SK-N-MC (cell line): ENCODE data around the gene TLCD3A.

Experiments used
- DNase-seq: peaks from one replicate; pipeline ENCODE4 v3.0.0-alpha.2; 2011; ENCODE audit warnings: low read depth, low spot score
- H3K27ac ChIP-seq: fragments of 200-600 bp; sonication (generic); 2 replicates; pipeline ENCODE4 v1.5.1; 2016; ENCODE audit warnings: mixed run types
- H3K36me3 ChIP-seq: fragments of 200-600 bp; sonication (generic); 2 replicates; pipeline ENCODE4 v1.6.1; 2017; ENCODE audit warnings: antibody characterized with exemption, low read length, mixed read lengths; ENCODE audit not compliant: insufficient read depth
- H3K4me3 ChIP-seq: fragments of 200-600 bp; sonication (generic); 2 replicates; pipeline ENCODE4 v1.5.1; 2016
- H3K9ac ChIP-seq: fragments of 200-600 bp; sonication (generic); 2 replicates; pipeline ENCODE4 v1.8.0; 2017; ENCODE audit warnings: mixed run types, mixed read lengths; ENCODE audit not compliant: insufficient read length
- H3K9me3 ChIP-seq: fragments of 200-600 bp; sonication (generic); 2 replicates; pipeline ENCODE4 v1.6.1; 2017; ENCODE audit warnings: low read depth, mild to moderate bottlenecking, antibody characterized with exemption, low read length, moderate library complexity, mixed read lengths
- EZH2 ChIP-seq: fragments of 200-600 bp; sonication (generic); IDR thresholded peaks from one replicate; pipeline ENCODE4 v1.6.1; 2017; ENCODE audit warnings: antibody characterized with exemption
- FOXP2 ChIP-seq: optimal IDR thresholded peaks from 2 replicates; pipeline ENCODE3; 2011; ENCODE audit warnings: mild to moderate bottlenecking, moderate library complexity; ENCODE audit not compliant: insufficient read depth; ENCODE audit errors: extremely low read length, control extremely low read depth
- POLR2AphosphoS5 ChIP-seq: IDR thresholded peaks from 2 replicates; pipeline ENCODE4 v1.6.1; 2012; ENCODE audit warnings: mild to moderate bottlenecking, low read depth, low read length, borderline replicate concordance

The TLCD3A gene

GRCh38 chr17:703081-703875 is 29.1 kb upstream of the TLCD3A start:
- H3K4me3 ChIP-seq, result no peak overlapping the region
- no peak overlapping the region for H3K9ac ChIP-seq
- no peaks in the 10 kb centered on the region for H3K9me3 ChIP-seq
- no peaks in the 10 kb centered on the region; the same call in 1 of the 2 replicates for H3K36me3 ChIP-seq
- DNase-seq, result no peak
- H3K27ac ChIP-seq, result no peak overlapping the region
- no peak for TF ChIP-seq EZH2
- TF ChIP-seq POLR2AphosphoS5, result no peak
- no peak for TF ChIP-seq FOXP2

GRCh38 chr17:704111-704864 is 28.1 kb upstream of the TLCD3A start:
- no peak for DNase-seq
- no peak overlapping the region for H3K4me3 ChIP-seq
- H3K9me3 ChIP-seq, result no peaks in the 10 kb centered on the region
- peaks cover 5% of the 10 kb centered on the region for H3K36me3 ChIP-seq
- TF ChIP-seq EZH2 (no peak), POLR2AphosphoS5 (no peak), FOXP2 (no peak)
- H3K9ac ChIP-seq, result no peak overlapping the region
- no peak overlapping the region for H3K27ac ChIP-seq

GRCh38 chr17:705011-705410 is 27.4 kb upstream of the TLCD3A start:
- Histone ChIP-seq H3K36me3 (peaks cover 10% of the 10 kb centered on the region), H3K27ac (no peak overlapping the region), H3K9me3 (no peaks in the 10 kb centered on the region), H3K9ac (no peak overlapping the region), H3K4me3 (no peak overlapping the region)
- no peak for TF ChIP-seq FOXP2
- TF ChIP-seq EZH2, result no peak
- no peak for TF ChIP-seq POLR2AphosphoS5
- no peak for DNase-seq

- no peaks in the 10 kb centered on the region for H3K9me3 ChIP-seq
- no peak for TF ChIP-seq POLR2AphosphoS5
- no peak for TF ChIP-seq FOXP2
- H3K9ac ChIP-seq, result no peak overlapping the region
- DNase-seq, result no peak
- no peak overlapping the region for H3K27ac ChIP-seq
- H3K36me3 ChIP-seq, result peaks cover 10% of the 10 kb centered on the region
- H3K4me3 ChIP-seq, result no peak overlapping the region
These were observed 26.5 kb upstream of the TLCD3A start for GRCh38 chr17:705863-706262.

- peaks cover 10% of the 10 kb centered on the region for H3K36me3 ChIP-seq
- no peaks in the 10 kb centered on the region for H3K9me3 ChIP-seq
- no peak for TF ChIP-seq FOXP2
- no peak for TF ChIP-seq POLR2AphosphoS5
- H3K9ac ChIP-seq, result no peak overlapping the region
- H3K4me3 ChIP-seq, result no peak overlapping the region
- H3K27ac ChIP-seq, result no peak overlapping the region
- no peak for DNase-seq
These were observed 24.3 kb upstream of the TLCD3A start for GRCh38 chr17:708132-708531.

- Histone ChIP-seq H3K9ac (no peak overlapping the region), H3K4me3 (no peak overlapping the region), H3K9me3 (no peaks in the 10 kb centered on the region), H3K36me3 (no peaks in the 10 kb centered on the region), H3K27ac (no peak overlapping the region)
- TF ChIP-seq EZH2, result no peak
- no peak for TF ChIP-seq POLR2AphosphoS5
- no peak for TF ChIP-seq FOXP2
- DNase-seq, result no peak
These were observed 14.3 kb upstream of the TLCD3A start for GRCh38 chr17:718075-718474.

- H3K9ac ChIP-seq, result no peak overlapping the region
- DNase-seq, result no peak
- no peaks in the 10 kb centered on the region for H3K9me3 ChIP-seq
- H3K4me3 ChIP-seq, result no peak overlapping the region
- TF ChIP-seq FOXP2 (no peak), EZH2 (no peak), POLR2AphosphoS5 (no peak)
- no peak overlapping the region for H3K27ac ChIP-seq
- H3K36me3 ChIP-seq, result no peaks in the 10 kb centered on the region
These were observed 11.5 kb upstream of the TLCD3A start for GRCh38 chr17:720706-721539.

GRCh38 chr17:721540-721937 is 10.9 kb upstream of the TLCD3A start:
- no peak for DNase-seq
- no peak for TF ChIP-seq FOXP2
- no peak for TF ChIP-seq POLR2AphosphoS5
- TF ChIP-seq EZH2, result no peak
- no peak overlapping the region for H3K4me3 ChIP-seq

More at GRCh38 chr17:721540-721937, 10.9 kb upstream of the TLCD3A start:
- H3K27ac ChIP-seq, result no peak overlapping the region
- H3K9me3 ChIP-seq, result no peaks in the 10 kb centered on the region
- no peaks in the 10 kb centered on the region for H3K36me3 ChIP-seq
- no peak overlapping the region for H3K9ac ChIP-seq
